Activated CD8-positive, alpha-beta T cell treated with anti-CD3 and anti-CD28 coated beads for 36 hours (primary cell): ENCODE results near the gene TMEM239. TPM values are rescaled to one million over a fixed set of nuclear protein-coding genes. Genes with fewer than 3 reads are reported as not detected.

ENCODE experiments used
- ATAC-seq: fragments of 200-7000 bp; cut with Tn5 transposase; one replicate; pipeline ENCODE4 v1.10.0; 2021; ENCODE audit warnings: mild to moderate bottlenecking, moderate library complexity
- CTCF ChIA-PET: fragments of 350-600 bp; sonication (Branson Sonifier 250); formaldehyde crosslinking; loops from one replicate; lab custom pipeline; 2021; ENCODE audit warnings: antibody characterized with exemption; lab: Charles Lee
- POLR2A ChIA-PET: fragments of 350-600 bp; sonication (Branson Sonifier 250); formaldehyde crosslinking; loops from one replicate; lab custom pipeline; 2021; ENCODE audit warnings: antibody characterized with exemption; lab: Charles Lee
- DNase-seq: peaks from one replicate; pipeline ENCODE4 v3.0.0-alpha.2; 2020
- H3K27ac Mint-ChIP-seq: one replicate; pipeline ENCODE4 v1.8.0; 2021; ENCODE audit warnings: mild to moderate bottlenecking, mixed read lengths
- H3K27me3 Mint-ChIP-seq: one replicate; pipeline ENCODE4 v1.8.0; 2021; ENCODE audit warnings: mixed read lengths
- H3K36me3 Mint-ChIP-seq: one replicate; pipeline ENCODE4 v1.8.0; 2021; ENCODE audit warnings: low read depth, mixed read lengths
- H3K4me1 Mint-ChIP-seq: one replicate; pipeline ENCODE4 v1.8.0; 2021; ENCODE audit warnings: low read depth, mixed read lengths
- H3K4me3 Mint-ChIP-seq: one replicate; pipeline ENCODE4 v1.8.0; 2021; ENCODE audit warnings: mild to moderate bottlenecking, moderate library complexity, mixed read lengths
- H3K9me3 Mint-ChIP-seq: one replicate; pipeline ENCODE4 v1.8.0; 2021; ENCODE audit warnings: mixed read lengths
- CTCF ChIP-seq: fragments of 200-600 bp; IDR thresholded peaks from one replicate; pipeline ENCODE4 v1.8.0; 2022; ENCODE audit warnings: antibody characterized with exemption, mild to moderate bottlenecking
- intact Hi-C: fragments of 100-400 bp; cut with micrococcal nuclease; formaldehyde crosslinking; loops from one replicate; pipeline ENCODE4 v1.10.0; 2022
- total RNA-seq, 2 experiments: library from RNA; stranded (reverse); gene quantifications; one replicate each; pipeline ENCODE4 v1.2.3, GENCODE V29; 2021

TMEM239 gene
- total RNA-seq, 2 experiments from 2014 or later, result not detected

- intact Hi-C loops, result no loop called here
- H3K9me3 Mint-ChIP-seq, result no peaks in the 10 kb centered on the region
- CTCF ChIA-PET, result interaction anchor here (2.0 kb wide), 1 partner anchor 25 kb away, joined by 6 read pairs; no protein-coding TSS in a partner anchor
- TF ChIP-seq CTCF, result no peak
- peaks cover 40% of the 10 kb centered on the region for H3K4me1 Mint-ChIP-seq
- H3K4me3 Mint-ChIP-seq, result peak overlapping the region; percentile 83
- H3K36me3 Mint-ChIP-seq, result peaks cover 22% of the 10 kb centered on the region
- H3K27me3 Mint-ChIP-seq, result no peaks in the 10 kb centered on the region
- ATAC-seq (peak; percentile 45), DNase-seq (peak; percentile 59)
- POLR2A ChIA-PET, result interaction anchor here (0.9 to 3.0 kb wide), 8 partner anchors 8 to 331 kb away, joined by 3 to 10 read pairs (median 6); partner anchors contain the start of genes CPXM1 and PTPRA
- H3K27ac Mint-ChIP-seq, result peak overlapping the region; percentile 70
These were observed 24.9 kb downstream of the TMEM239 start for GRCh38 chr20:2840967-2841531.

GRCh38 chr20:2845607-2846006 is 29.4 kb downstream of the TMEM239 start:
- Mint-ChIP-seq H3K27ac (no peak overlapping the region), H3K4me3 (no peak overlapping the region), H3K36me3 (peaks cover 3% of the 10 kb centered on the region), H3K9me3 (no peaks in the 10 kb centered on the region), H3K27me3 (no peaks in the 10 kb centered on the region), H3K4me1 (peaks cover 36% of the 10 kb centered on the region)
- DNase-seq (peak; percentile 21), ATAC-seq (no peak)
- TF ChIP-seq CTCF, result no peak
- ChIA-PET CTCF (no interaction called here), POLR2A (interaction anchor here (0.6 kb wide), 1 partner anchor 302 kb away, joined by 3 read pairs; no protein-coding TSS in a partner anchor)
- intact Hi-C loops, result no loop called here

- Mint-ChIP-seq H3K27ac (no peak overlapping the region), H3K27me3 (no peaks in the 10 kb centered on the region), H3K4me1 (peaks cover 31% of the 10 kb centered on the region), H3K4me3 (no peak overlapping the region), H3K36me3 (peaks cover 3% of the 10 kb centered on the region), H3K9me3 (no peaks in the 10 kb centered on the region)
- intact Hi-C loops, result no loop called here
- TF ChIP-seq CTCF, result no peak
- no peak for DNase-seq
- no peak for ATAC-seq
- POLR2A ChIA-PET, result no interaction called here
- CTCF ChIA-PET, result no interaction called here
These were observed 30.5 kb downstream of the TMEM239 start for GRCh38 chr20:2846698-2847097.

GRCh38 chr20:2847802-2848201 is 31.6 kb downstream of the TMEM239 start:
- Mint-ChIP-seq H3K9me3 (no peaks in the 10 kb centered on the region), H3K27me3 (no peaks in the 10 kb centered on the region), H3K4me1 (peaks cover 42% of the 10 kb centered on the region), H3K36me3 (peaks cover 3% of the 10 kb centered on the region), H3K4me3 (no peak overlapping the region), H3K27ac (no peak overlapping the region)
- intact Hi-C loops, result no loop called here
- no peak for DNase-seq
- ChIA-PET CTCF (no interaction called here), POLR2A (interaction anchor here (1.0 kb wide), 2 partner anchors 16 to 225 kb away, joined by 4 to 5 read pairs; no protein-coding TSS in a partner anchor)
- no peak for ATAC-seq
- TF ChIP-seq CTCF, result no peak

GRCh38 chr20:2849529-2849928 is 33.4 kb downstream of the TMEM239 start:
- peaks cover 38% of the 10 kb centered on the region for H3K4me1 Mint-ChIP-seq
- no peak overlapping the region for H3K4me3 Mint-ChIP-seq
- ATAC-seq (peak; percentile 28), DNase-seq (no peak)
- intact Hi-C loops, result no loop called here
- no peak overlapping the region for H3K27ac Mint-ChIP-seq
- H3K36me3 Mint-ChIP-seq, result peaks cover 3% of the 10 kb centered on the region
- H3K9me3 Mint-ChIP-seq, result no peaks in the 10 kb centered on the region
- TF ChIP-seq CTCF, result no peak
- ChIA-PET POLR2A (interaction anchor here (1.8 kb wide), 1 partner anchor 9 kb away, joined by 7 read pairs; the partner anchor contains the start of genes PCED1A and VPS16), CTCF (interaction anchor here (1.2 to 1.7 kb wide), 3 partner anchors 11 to 97 kb away, joined by 3 to 5 read pairs (median 3); no protein-coding TSS in a partner anchor)
- no peaks in the 10 kb centered on the region for H3K27me3 Mint-ChIP-seq
